Activated naive CD8-positive, alpha-beta T cell treated with anti-CD3 and anti-CD28 coated beads for 36 hours (primary cell): ENCODE results near the gene KHNYN. TPM values are rescaled to one million over a fixed set of nuclear protein-coding genes. Genes with fewer than 3 reads are reported as not detected.

ENCODE experiments used
- DNase-seq: peaks from one replicate; pipeline ENCODE4 v3.0.0; 2021
- H3K27ac Mint-ChIP-seq: one replicate; pipeline ENCODE4 v1.8.0; 2022; ENCODE audit warnings: mild to moderate bottlenecking, moderate library complexity, mixed read lengths
- H3K27me3 Mint-ChIP-seq: one replicate; pipeline ENCODE4 v1.8.0; 2022; ENCODE audit warnings: mild to moderate bottlenecking, mixed read lengths
- H3K36me3 Mint-ChIP-seq: one replicate; pipeline ENCODE4 v1.8.0; 2021; ENCODE audit warnings: mild to moderate bottlenecking, mixed read lengths
- H3K4me1 Mint-ChIP-seq: one replicate; pipeline ENCODE4 v1.8.0; 2021; ENCODE audit warnings: mixed read lengths
- H3K4me3 Mint-ChIP-seq: one replicate; pipeline ENCODE4 v1.8.0; 2022; ENCODE audit warnings: mild to moderate bottlenecking, moderate library complexity, mixed read lengths
- H3K9me3 Mint-ChIP-seq: one replicate; pipeline ENCODE4 v1.8.0; 2022; ENCODE audit warnings: mixed read lengths
- total RNA-seq, 2 experiments: library from RNA; stranded (reverse); gene quantifications; one replicate each; pipeline ENCODE4 v1.2.3, GENCODE V29; 2021

KHNYN gene
- total RNA-seq, 2 experiments from 2014 or later: 47.3 to 48.7 TPM

GRCh38 chr14:24397639-24398292, 32.0 kb upstream of the KHNYN start:
- peaks cover 4% of the 10 kb centered on the region for H3K4me1 Mint-ChIP-seq
- H3K36me3 Mint-ChIP-seq: no peaks in the 10 kb centered on the region
- no peak overlapping the region for H3K27ac Mint-ChIP-seq
- no peak overlapping the region for H3K4me3 Mint-ChIP-seq
- peaks cover 5% of the 10 kb centered on the region for H3K27me3 Mint-ChIP-seq
- no peaks in the 10 kb centered on the region for H3K9me3 Mint-ChIP-seq
- DNase-seq: no peak

GRCh38 chr14:24398293-24398652, 31.5 kb upstream of the KHNYN start:
- DNase-seq: no peak

GRCh38 chr14:24398653-24399446, 30.9 kb upstream of the KHNYN start, which contains the start of gene NYNRIN:
Gene NYNRIN, plus strand, starts transcription at chr14:24399003. Its CDS starts 244 bp downstream, at chr14:24399247.
- DNase-seq: peak; percentile 47
- no peaks in the 10 kb centered on the region for H3K9me3 Mint-ChIP-seq
- H3K4me3 Mint-ChIP-seq: peak within 1 kb of the TSS; percentile 57
- H3K36me3 Mint-ChIP-seq: no peaks in the 10 kb centered on the region
- H3K4me1 Mint-ChIP-seq: peaks cover 4% of the 10 kb centered on the region
- no peak within 1 kb of the TSS for H3K27ac Mint-ChIP-seq
- H3K27me3 Mint-ChIP-seq: peaks cover 10% of the 10 kb centered on the region

More at GRCh38 chr14:24398293-24398652, 31.5 kb upstream of the KHNYN start:
- no peaks in the 10 kb centered on the region for H3K36me3 Mint-ChIP-seq
- H3K9me3 Mint-ChIP-seq: no peaks in the 10 kb centered on the region
- H3K4me1 Mint-ChIP-seq: peaks cover 4% of the 10 kb centered on the region
- no peak overlapping the region for H3K27ac Mint-ChIP-seq
- H3K4me3 Mint-ChIP-seq: no peak overlapping the region
- peaks cover 5% of the 10 kb centered on the region for H3K27me3 Mint-ChIP-seq

GRCh38 chr14:24399447-24399822, 30.3 kb upstream of the KHNYN start:
- no peaks in the 10 kb centered on the region for H3K9me3 Mint-ChIP-seq
- H3K4me1 Mint-ChIP-seq: peaks cover 4% of the 10 kb centered on the region
- H3K36me3 Mint-ChIP-seq: no peaks in the 10 kb centered on the region
- no peak for DNase-seq
- peak overlapping the region; percentile 57 for H3K4me3 Mint-ChIP-seq
- no peak overlapping the region for H3K27ac Mint-ChIP-seq
- peaks cover 14% of the 10 kb centered on the region for H3K27me3 Mint-ChIP-seq

- DNase-seq: no peak
- no peaks in the 10 kb centered on the region for H3K36me3 Mint-ChIP-seq
- H3K9me3 Mint-ChIP-seq: no peaks in the 10 kb centered on the region
- peaks cover 14% of the 10 kb centered on the region for H3K27me3 Mint-ChIP-seq
- no peak overlapping the region for H3K27ac Mint-ChIP-seq
- H3K4me3 Mint-ChIP-seq: no peak overlapping the region
- peaks cover 4% of the 10 kb centered on the region for H3K4me1 Mint-ChIP-seq
Observed at GRCh38 chr14:24399999-24400718, 29.6 kb upstream of the KHNYN start.

- Mint-ChIP-seq H3K4me3 (no peak overlapping the region), H3K36me3 (no peaks in the 10 kb centered on the region), H3K4me1 (peaks cover 4% of the 10 kb centered on the region), H3K27ac (no peak overlapping the region), H3K9me3 (no peaks in the 10 kb centered on the region), H3K27me3 (peaks cover 22% of the 10 kb centered on the region)
- DNase-seq: no peak
Observed at GRCh38 chr14:24401810-24402702, 27.7 kb upstream of the KHNYN start.

GRCh38 chr14:24403294-24403998, 26.3 kb upstream of the KHNYN start:
- DNase-seq: no peak
- Mint-ChIP-seq H3K27ac (no peak overlapping the region), H3K36me3 (no peaks in the 10 kb centered on the region), H3K9me3 (no peaks in the 10 kb centered on the region), H3K4me3 (no peak overlapping the region), H3K27me3 (peaks cover 22% of the 10 kb centered on the region), H3K4me1 (peaks cover 4% of the 10 kb centered on the region)

- no peak overlapping the region for H3K27ac Mint-ChIP-seq
- no peak for DNase-seq
- no peaks in the 10 kb centered on the region for H3K4me1 Mint-ChIP-seq
- H3K36me3 Mint-ChIP-seq: no peaks in the 10 kb centered on the region
- H3K9me3 Mint-ChIP-seq: no peaks in the 10 kb centered on the region
- H3K4me3 Mint-ChIP-seq: no peak overlapping the region
- H3K27me3 Mint-ChIP-seq: peaks cover 16% of the 10 kb centered on the region
Observed at GRCh38 chr14:24404814-24405213, 24.9 kb upstream of the KHNYN start.

GRCh38 chr14:24406416-24406815, 23.3 kb upstream of the KHNYN start:
- H3K27ac Mint-ChIP-seq: no peak overlapping the region
- H3K4me3 Mint-ChIP-seq: no peak overlapping the region
- H3K36me3 Mint-ChIP-seq: no peaks in the 10 kb centered on the region
- no peaks in the 10 kb centered on the region for H3K4me1 Mint-ChIP-seq
- no peaks in the 10 kb centered on the region for H3K9me3 Mint-ChIP-seq
- peaks cover 16% of the 10 kb centered on the region for H3K27me3 Mint-ChIP-seq
- DNase-seq: no peak

- H3K36me3 Mint-ChIP-seq: no peaks in the 10 kb centered on the region
- no peaks in the 10 kb centered on the region for H3K9me3 Mint-ChIP-seq
- no peak overlapping the region for H3K4me3 Mint-ChIP-seq
- no peak for DNase-seq
- H3K4me1 Mint-ChIP-seq: no peaks in the 10 kb centered on the region
- H3K27ac Mint-ChIP-seq: no peak overlapping the region
- peaks cover 16% of the 10 kb centered on the region for H3K27me3 Mint-ChIP-seq
Observed at GRCh38 chr14:24407608-24408325, 22.0 kb upstream of the KHNYN start.

GRCh38 chr14:24408764-24409163, 21.0 kb upstream of the KHNYN start:
- Mint-ChIP-seq H3K9me3 (no peaks in the 10 kb centered on the region), H3K4me1 (no peaks in the 10 kb centered on the region), H3K27ac (no peak overlapping the region), H3K4me3 (no peak overlapping the region), H3K36me3 (no peaks in the 10 kb centered on the region), H3K27me3 (peaks cover 13% of the 10 kb centered on the region)
- no peak for DNase-seq

- Mint-ChIP-seq H3K36me3 (no peaks in the 10 kb centered on the region), H3K4me1 (no peaks in the 10 kb centered on the region), H3K27ac (no peak overlapping the region), H3K27me3 (peaks cover 8% of the 10 kb centered on the region), H3K9me3 (no peaks in the 10 kb centered on the region), H3K4me3 (no peak overlapping the region)
- DNase-seq: no peak
Observed at GRCh38 chr14:24409192-24409591, 20.6 kb upstream of the KHNYN start.

- no peaks in the 10 kb centered on the region for H3K36me3 Mint-ChIP-seq
- no peaks in the 10 kb centered on the region for H3K9me3 Mint-ChIP-seq
- no peak overlapping the region for H3K27ac Mint-ChIP-seq
- DNase-seq: no peak
- H3K4me3 Mint-ChIP-seq: no peak overlapping the region
- H3K4me1 Mint-ChIP-seq: no peaks in the 10 kb centered on the region
- peaks cover 7% of the 10 kb centered on the region for H3K27me3 Mint-ChIP-seq
Observed at GRCh38 chr14:24409956-24410355, 19.8 kb upstream of the KHNYN start.
